WTC11 (cell line): Measurements from ENCODE around the gene PRKAB2. TPM values are rescaled to one million over a fixed set of nuclear protein-coding genes. Genes with fewer than 3 reads are reported as not detected.
"Not testable (repeated sequence)": the region's sequence is repeated elsewhere in the genome, so short reads cannot be mapped to it uniquely, and the experiment has no call there.

Source experiments
- ATAC-seq: fragments of 200-7000 bp; cut with Tn5 transposase; 2 replicates; pipeline ENCODE4 v1.10.0; 2021; ENCODE audit warnings: mild to moderate bottlenecking, moderate library complexity
- CTCF ChIA-PET: fragments of 300-600 bp; sonication (Branson Sonifier 250); formaldehyde crosslinking; loops from one replicate; lab custom pipeline; 2021; ENCODE audit warnings: antibody characterized with exemption; lab: Charles Lee
- POLR2A ChIA-PET: fragments of 350-600 bp; sonication (Branson Sonifier 250); formaldehyde crosslinking; loops from one replicate; lab custom pipeline; 2021; ENCODE audit warnings: antibody characterized with exemption; lab: Charles Lee
- DNase-seq: peaks from one replicate; pipeline ENCODE4 v3.0.0; 2021; ENCODE audit warnings: low spot score
- H3K27ac Mint-ChIP-seq: 2 replicates; pipeline ENCODE4 v1.8.0; 2021; ENCODE audit warnings: mixed read lengths
- H3K27me3 Mint-ChIP-seq: 2 replicates; pipeline ENCODE4 v1.8.0; 2021; ENCODE audit warnings: low read depth, mild to moderate bottlenecking, moderate library complexity, mixed read lengths
- H3K36me3 Mint-ChIP-seq: 2 replicates; pipeline ENCODE4 v1.8.0; 2021; ENCODE audit warnings: mixed read lengths
- H3K4me1 Mint-ChIP-seq: 2 replicates; pipeline ENCODE4 v1.8.0; 2022; ENCODE audit warnings: mixed read lengths
- H3K4me3 Mint-ChIP-seq: 2 replicates; pipeline ENCODE4 v1.8.0; 2021; ENCODE audit warnings: mild to moderate bottlenecking, moderate library complexity, mixed read lengths
- H3K9me3 Mint-ChIP-seq: 2 replicates; pipeline ENCODE4 v1.8.0; 2021; ENCODE audit warnings: mixed read lengths
- ELF4 ChIP-seq: sonication (generic); formaldehyde crosslinking; IDR thresholded peaks from 2 replicates; pipeline ENCODE4 v1.8.1; 2022; ENCODE audit warnings: low read depth, mild to moderate bottlenecking, moderate library complexity, missing genetic modification reagents
- ESRRA ChIP-seq: sonication (generic); formaldehyde crosslinking; IDR thresholded peaks from 2 replicates; pipeline ENCODE4 v1.8.1; 2022; ENCODE audit warnings: mild to moderate bottlenecking, missing genetic modification reagents, borderline replicate concordance
- GABPB1 ChIP-seq: sonication (generic); formaldehyde crosslinking; IDR thresholded peaks from 2 replicates; pipeline ENCODE4 v1.8.1; 2023; ENCODE audit warnings: mild to moderate bottlenecking, missing genetic modification reagents
- JUN ChIP-seq: sonication (generic); formaldehyde crosslinking; IDR thresholded peaks from 2 replicates; pipeline ENCODE4 v1.8.0; 2023; ENCODE audit warnings: mild to moderate bottlenecking, missing genetic modification reagents
- MXD4 ChIP-seq: fragments of 250-450 bp; sonication (Bioruptor Pico); IDR thresholded peaks from 2 replicates; pipeline ENCODE4 v1.8.0; 2021; ENCODE audit warnings: mild to moderate bottlenecking, moderate library complexity, borderline replicate concordance
- NFE2L1 ChIP-seq: sonication (generic); formaldehyde crosslinking; IDR thresholded peaks from 2 replicates; pipeline ENCODE4 v1.8.1; 2023; ENCODE audit warnings: missing genetic modification reagents
- NR2C2 ChIP-seq: sonication (generic); formaldehyde crosslinking; IDR thresholded peaks from 2 replicates; pipeline ENCODE4 v1.8.0; 2022; ENCODE audit warnings: mild to moderate bottlenecking, missing genetic modification reagents
- NR3C1 ChIP-seq: sonication (generic); formaldehyde crosslinking; conservative IDR thresholded peaks from 2 replicates; pipeline ENCODE4 v1.8.1; 2023; ENCODE audit warnings: low read depth, mild to moderate bottlenecking, missing genetic modification reagents
- RORB ChIP-seq: fragments of 250-450 bp; sonication (Bioruptor Pico); IDR thresholded peaks from 2 replicates; pipeline ENCODE4 v1.9.0; 2021; ENCODE audit warnings: mild to moderate bottlenecking
- SMAD4 ChIP-seq: sonication (generic); formaldehyde crosslinking; IDR thresholded peaks from 2 replicates; pipeline ENCODE4 v1.8.0; 2022; ENCODE audit warnings: mild to moderate bottlenecking, missing genetic modification reagents
- TCF7 ChIP-seq: sonication (generic); formaldehyde crosslinking; IDR thresholded peaks from 2 replicates; pipeline ENCODE4 v1.8.0; 2022; ENCODE audit warnings: mild to moderate bottlenecking, low read depth, missing genetic modification reagents, moderate library complexity
- ZNF263 ChIP-seq: sonication (generic); formaldehyde crosslinking; IDR thresholded peaks from 2 replicates; pipeline ENCODE4 v1.8.1; 2022; ENCODE audit warnings: low read depth, mild to moderate bottlenecking, moderate library complexity, missing genetic modification reagents
- ZNF416 ChIP-seq: fragments of 250-450 bp; sonication (Bioruptor Pico); IDR thresholded peaks from 2 replicates; pipeline ENCODE4 v1.9.0; 2021; ENCODE audit warnings: mild to moderate bottlenecking, inconsistent platforms
- total RNA-seq: library from RNA; stranded (reverse); gene quantifications from 3 replicates; pipeline ENCODE4 v1.2.3, GENCODE V29; 2021
- TF ChIP-seq, protein P1 (sequence below): sonication (generic); formaldehyde crosslinking; IDR thresholded peaks from 2 replicates; pipeline ENCODE4 v1.8.0; 2022; ENCODE audit warnings: missing genetic modification reagents
- TF ChIP-seq, protein P2 (sequence below): sonication (generic); formaldehyde crosslinking; IDR thresholded peaks from 2 replicates; pipeline ENCODE4 v1.8.0; 2022; ENCODE audit warnings: mild to moderate bottlenecking, missing genetic modification reagents
- TF ChIP-seq, protein P3 (sequence below): fragments of 250-450 bp; sonication (Bioruptor Pico); IDR thresholded peaks from 2 replicates; pipeline ENCODE4 v1.9.0; 2021; ENCODE audit warnings: mild to moderate bottlenecking
- TF ChIP-seq, protein P4 (sequence below): sonication (generic); formaldehyde crosslinking; IDR thresholded peaks from 2 replicates; pipeline ENCODE4 v1.8.0; 2023; ENCODE audit warnings: mild to moderate bottlenecking, missing genetic modification reagents

Gene PRKAB2
- total RNA-seq, 1 experiment from 2014 or later = 28.3 TPM

DNA sequence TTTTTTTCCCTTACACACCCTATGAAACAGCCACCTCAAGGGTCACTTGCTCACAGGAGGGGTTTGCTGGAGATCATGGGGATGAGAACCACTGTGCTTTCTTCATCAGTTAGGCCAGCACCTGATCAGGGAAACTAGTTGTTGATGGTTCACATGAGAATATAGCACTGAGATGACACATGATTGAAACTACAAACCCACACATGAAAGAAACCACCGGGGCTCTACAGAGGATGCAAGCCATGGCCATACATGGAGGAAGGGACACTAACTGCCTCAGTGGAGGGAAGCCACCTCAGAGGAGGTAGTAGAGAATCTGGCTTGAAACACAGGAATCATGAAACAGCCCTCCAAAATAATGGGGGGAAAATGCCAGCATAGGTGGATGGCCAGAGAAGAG is 63.2 kb downstream of the PRKAB2 start:
- H3K4me3 Mint-ChIP-seq = no peak overlapping the region
- CTCF ChIA-PET = no interaction called here
- TF ChIP-seq JUN (CRISPR knock-in tag) (no peak), SMAD4 (CRISPR knock-in tag) (no peak), ZNF263 (CRISPR knock-in tag) (no peak), RORB (CRISPR knock-in tag) (no peak), NR3C1 (CRISPR knock-in tag) (no peak), ESRRA (CRISPR knock-in tag) (no peak), TCF7 (no peak), GABPB1 (no peak), MXD4 (CRISPR knock-in tag) (no peak), ELF4 (CRISPR knock-in tag) (no peak), NFE2L1 (CRISPR knock-in tag) (no peak), NR2C2 (CRISPR knock-in tag) (no peak), ZNF416 (CRISPR knock-in tag) (no peak)
- TF ChIP-seq, protein P1, sequence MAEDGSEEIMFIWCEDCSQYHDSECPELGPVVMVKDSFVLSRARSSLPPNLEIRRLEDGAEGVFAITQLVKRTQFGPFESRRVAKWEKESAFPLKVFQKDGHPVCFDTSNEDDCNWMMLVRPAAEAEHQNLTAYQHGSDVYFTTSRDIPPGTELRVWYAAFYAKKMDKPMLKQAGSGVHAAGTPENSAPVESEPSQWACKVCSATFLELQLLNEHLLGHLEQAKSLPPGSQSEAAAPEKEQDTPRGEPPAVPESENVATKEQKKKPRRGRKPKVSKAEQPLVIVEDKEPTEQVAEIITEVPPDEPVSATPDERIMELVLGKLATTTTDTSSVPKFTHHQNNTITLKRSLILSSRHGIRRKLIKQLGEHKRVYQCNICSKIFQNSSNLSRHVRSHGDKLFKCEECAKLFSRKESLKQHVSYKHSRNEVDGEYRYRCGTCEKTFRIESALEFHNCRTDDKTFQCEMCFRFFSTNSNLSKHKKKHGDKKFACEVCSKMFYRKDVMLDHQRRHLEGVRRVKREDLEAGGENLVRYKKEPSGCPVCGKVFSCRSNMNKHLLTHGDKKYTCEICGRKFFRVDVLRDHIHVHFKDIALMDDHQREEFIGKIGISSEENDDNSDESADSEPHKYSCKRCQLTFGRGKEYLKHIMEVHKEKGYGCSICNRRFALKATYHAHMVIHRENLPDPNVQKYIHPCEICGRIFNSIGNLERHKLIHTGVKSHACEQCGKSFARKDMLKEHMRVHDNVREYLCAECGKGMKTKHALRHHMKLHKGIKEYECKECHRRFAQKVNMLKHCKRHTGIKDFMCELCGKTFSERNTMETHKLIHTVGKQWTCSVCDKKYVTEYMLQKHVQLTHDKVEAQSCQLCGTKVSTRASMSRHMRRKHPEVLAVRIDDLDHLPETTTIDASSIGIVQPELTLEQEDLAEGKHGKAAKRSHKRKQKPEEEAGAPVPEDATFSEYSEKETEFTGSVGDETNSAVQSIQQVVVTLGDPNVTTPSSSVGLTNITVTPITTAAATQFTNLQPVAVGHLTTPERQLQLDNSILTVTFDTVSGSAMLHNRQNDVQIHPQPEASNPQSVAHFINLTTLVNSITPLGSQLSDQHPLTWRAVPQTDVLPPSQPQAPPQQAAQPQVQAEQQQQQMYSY = no peak
- TF ChIP-seq, protein P2, sequence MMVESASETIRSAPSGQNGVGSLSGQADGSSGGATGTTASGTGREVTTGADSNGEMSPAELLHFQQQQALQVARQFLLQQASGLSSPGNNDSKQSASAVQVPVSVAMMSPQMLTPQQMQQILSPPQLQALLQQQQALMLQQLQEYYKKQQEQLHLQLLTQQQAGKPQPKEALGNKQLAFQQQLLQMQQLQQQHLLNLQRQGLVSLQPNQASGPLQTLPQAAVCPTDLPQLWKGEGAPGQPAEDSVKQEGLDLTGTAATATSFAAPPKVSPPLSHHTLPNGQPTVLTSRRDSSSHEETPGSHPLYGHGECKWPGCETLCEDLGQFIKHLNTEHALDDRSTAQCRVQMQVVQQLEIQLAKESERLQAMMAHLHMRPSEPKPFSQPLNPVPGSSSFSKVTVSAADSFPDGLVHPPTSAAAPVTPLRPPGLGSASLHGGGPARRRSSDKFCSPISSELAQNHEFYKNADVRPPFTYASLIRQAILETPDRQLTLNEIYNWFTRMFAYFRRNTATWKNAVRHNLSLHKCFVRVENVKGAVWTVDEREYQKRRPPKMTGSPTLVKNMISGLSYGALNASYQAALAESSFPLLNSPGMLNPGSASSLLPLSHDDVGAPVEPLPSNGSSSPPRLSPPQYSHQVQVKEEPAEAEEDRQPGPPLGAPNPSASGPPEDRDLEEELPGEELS = no peak
- TF ChIP-seq, protein P3, sequence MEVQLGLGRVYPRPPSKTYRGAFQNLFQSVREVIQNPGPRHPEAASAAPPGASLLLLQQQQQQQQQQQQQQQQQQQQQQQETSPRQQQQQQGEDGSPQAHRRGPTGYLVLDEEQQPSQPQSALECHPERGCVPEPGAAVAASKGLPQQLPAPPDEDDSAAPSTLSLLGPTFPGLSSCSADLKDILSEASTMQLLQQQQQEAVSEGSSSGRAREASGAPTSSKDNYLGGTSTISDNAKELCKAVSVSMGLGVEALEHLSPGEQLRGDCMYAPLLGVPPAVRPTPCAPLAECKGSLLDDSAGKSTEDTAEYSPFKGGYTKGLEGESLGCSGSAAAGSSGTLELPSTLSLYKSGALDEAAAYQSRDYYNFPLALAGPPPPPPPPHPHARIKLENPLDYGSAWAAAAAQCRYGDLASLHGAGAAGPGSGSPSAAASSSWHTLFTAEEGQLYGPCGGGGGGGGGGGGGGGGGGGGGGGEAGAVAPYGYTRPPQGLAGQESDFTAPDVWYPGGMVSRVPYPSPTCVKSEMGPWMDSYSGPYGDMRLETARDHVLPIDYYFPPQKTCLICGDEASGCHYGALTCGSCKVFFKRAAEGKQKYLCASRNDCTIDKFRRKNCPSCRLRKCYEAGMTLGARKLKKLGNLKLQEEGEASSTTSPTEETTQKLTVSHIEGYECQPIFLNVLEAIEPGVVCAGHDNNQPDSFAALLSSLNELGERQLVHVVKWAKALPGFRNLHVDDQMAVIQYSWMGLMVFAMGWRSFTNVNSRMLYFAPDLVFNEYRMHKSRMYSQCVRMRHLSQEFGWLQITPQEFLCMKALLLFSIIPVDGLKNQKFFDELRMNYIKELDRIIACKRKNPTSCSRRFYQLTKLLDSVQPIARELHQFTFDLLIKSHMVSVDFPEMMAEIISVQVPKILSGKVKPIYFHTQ (CRISPR knock-in tag) = no peak
- TF ChIP-seq, protein P4, sequence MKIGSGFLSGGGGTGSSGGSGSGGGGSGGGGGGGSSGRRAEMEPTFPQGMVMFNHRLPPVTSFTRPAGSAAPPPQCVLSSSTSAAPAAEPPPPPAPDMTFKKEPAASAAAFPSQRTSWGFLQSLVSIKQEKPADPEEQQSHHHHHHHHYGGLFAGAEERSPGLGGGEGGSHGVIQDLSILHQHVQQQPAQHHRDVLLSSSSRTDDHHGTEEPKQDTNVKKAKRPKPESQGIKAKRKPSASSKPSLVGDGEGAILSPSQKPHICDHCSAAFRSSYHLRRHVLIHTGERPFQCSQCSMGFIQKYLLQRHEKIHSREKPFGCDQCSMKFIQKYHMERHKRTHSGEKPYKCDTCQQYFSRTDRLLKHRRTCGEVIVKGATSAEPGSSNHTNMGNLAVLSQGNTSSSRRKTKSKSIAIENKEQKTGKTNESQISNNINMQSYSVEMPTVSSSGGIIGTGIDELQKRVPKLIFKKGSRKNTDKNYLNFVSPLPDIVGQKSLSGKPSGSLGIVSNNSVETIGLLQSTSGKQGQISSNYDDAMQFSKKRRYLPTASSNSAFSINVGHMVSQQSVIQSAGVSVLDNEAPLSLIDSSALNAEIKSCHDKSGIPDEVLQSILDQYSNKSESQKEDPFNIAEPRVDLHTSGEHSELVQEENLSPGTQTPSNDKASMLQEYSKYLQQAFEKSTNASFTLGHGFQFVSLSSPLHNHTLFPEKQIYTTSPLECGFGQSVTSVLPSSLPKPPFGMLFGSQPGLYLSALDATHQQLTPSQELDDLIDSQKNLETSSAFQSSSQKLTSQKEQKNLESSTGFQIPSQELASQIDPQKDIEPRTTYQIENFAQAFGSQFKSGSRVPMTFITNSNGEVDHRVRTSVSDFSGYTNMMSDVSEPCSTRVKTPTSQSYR (CRISPR knock-in tag) = no peak
- ATAC-seq = no peak
- no peak for DNase-seq
- H3K4me1 Mint-ChIP-seq = no peaks in the 10 kb centered on the region
- H3K27me3 Mint-ChIP-seq = no peaks in the 10 kb centered on the region; the same call in 1 of the 2 replicates
- no peaks in the 10 kb centered on the region for H3K9me3 Mint-ChIP-seq
- H3K27ac Mint-ChIP-seq = no peak overlapping the region
- H3K36me3 Mint-ChIP-seq = no peaks in the 10 kb centered on the region
- POLR2A ChIA-PET = no interaction called here

DNA sequence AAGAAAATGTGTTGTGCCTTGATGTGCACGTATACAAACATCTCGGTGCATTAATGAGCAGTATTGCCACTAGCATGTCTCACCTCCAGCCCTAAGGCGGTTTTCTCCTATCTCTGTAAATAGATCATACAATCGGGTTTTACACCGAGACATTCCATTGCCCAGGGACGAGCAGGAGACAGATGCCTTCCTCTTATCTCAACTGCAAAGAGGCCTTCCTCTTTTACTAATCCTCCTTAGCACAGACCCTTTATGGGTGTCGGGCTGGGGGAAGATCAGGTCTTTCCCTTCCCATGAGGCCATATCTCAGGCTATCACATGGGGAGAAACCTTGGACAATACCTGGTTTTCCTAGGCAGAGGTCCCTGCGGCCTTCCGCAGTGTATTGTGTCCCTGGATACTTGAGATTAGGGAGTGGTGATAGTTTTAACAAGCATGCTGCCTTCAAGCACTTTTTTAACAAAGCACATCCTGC is 65.8 kb downstream of the PRKAB2 start:
- ATAC-seq, DNase-seq, H3K9me3 Mint-ChIP-seq, CTCF ChIA-PET, POLR2A ChIA-PET, H3K36me3 Mint-ChIP-seq, H3K27me3 Mint-ChIP-seq, H3K4me3 Mint-ChIP-seq, H3K27ac Mint-ChIP-seq: not testable (repeated sequence)
- H3K4me1 Mint-ChIP-seq = peaks cover 13% of the 10 kb centered on the region
